ENCODE results near the gene CA5A. TPM values are rescaled to one million over a fixed set of nuclear protein-coding genes. Genes with fewer than 3 reads are reported as not detected.
A peak's percentile ranks its signal among the peaks of the same experiment; 100 is the strongest.
"Not testable (repeated sequence)": the region's sequence is repeated elsewhere in the genome, so short reads cannot be mapped to it uniquely, and the experiment has no call there.

Gene CA5A
- total and polyA plus RNA-seq, 9 donors = 0.02 to 0.05 TPM; not detected in 7

DNA sequence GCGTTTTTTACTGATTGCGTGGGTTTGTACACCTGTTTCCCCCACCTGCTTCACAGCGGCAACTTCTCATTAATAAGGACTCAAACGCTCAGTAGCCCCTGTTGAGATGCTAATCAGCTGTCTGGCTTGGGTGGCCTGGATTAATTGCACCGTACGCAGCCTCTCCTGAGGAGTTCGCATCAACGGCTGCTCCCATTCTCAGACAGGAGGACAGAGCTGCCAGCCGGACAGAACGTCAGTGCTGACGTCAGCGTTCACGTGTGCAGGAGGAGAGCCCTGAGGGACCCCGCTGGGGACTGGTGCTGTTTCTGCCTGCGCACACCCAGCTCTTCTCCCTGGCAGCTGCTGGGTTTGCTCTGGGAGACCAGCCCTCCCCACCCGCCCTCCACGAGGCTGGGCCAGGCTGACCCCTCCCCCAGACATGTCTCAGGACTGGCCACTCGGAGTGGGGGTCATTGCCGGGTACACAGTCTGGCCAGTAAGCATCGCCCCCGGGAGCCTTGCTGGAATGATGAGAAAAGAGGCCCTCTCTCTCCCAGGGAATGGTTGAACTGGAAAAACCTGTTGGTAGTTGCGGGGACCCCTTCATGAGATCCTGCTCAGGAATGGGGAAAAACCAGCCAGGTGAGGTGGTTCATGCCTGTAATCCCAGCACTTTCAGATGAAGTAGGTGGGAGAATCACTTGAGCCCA, 9.2 kb upstream of the CA5A start:
- intact Hi-C loops (cut with DNase I) = no loop called here
- H3K4me1 ChIP-seq (ENCODE audit: insufficient read depth) = peaks cover 3% of the 10 kb centered on the region
- TF ChIP-seq EP300 (IDR thresholded peaks at IDR 0.05) = no peak
- TF ChIP-seq, protein P1, sequence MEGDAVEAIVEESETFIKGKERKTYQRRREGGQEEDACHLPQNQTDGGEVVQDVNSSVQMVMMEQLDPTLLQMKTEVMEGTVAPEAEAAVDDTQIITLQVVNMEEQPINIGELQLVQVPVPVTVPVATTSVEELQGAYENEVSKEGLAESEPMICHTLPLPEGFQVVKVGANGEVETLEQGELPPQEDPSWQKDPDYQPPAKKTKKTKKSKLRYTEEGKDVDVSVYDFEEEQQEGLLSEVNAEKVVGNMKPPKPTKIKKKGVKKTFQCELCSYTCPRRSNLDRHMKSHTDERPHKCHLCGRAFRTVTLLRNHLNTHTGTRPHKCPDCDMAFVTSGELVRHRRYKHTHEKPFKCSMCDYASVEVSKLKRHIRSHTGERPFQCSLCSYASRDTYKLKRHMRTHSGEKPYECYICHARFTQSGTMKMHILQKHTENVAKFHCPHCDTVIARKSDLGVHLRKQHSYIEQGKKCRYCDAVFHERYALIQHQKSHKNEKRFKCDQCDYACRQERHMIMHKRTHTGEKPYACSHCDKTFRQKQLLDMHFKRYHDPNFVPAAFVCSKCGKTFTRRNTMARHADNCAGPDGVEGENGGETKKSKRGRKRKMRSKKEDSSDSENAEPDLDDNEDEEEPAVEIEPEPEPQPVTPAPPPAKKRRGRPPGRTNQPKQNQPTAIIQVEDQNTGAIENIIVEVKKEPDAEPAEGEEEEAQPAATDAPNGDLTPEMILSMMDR (IDR thresholded peaks at IDR 0.05) = no peak
- peak; percentile 52 for TF ChIP-seq POLR2A (IDR thresholded peaks at IDR 0.05)
- peak; percentile 83 to 89 (median 84) for DNase-seq
- H3K27me3 ChIP-seq = no peaks in the 10 kb centered on the region
- peak overlapping the region; percentile 20 for H3K4me3 ChIP-seq
- no peaks in the 10 kb centered on the region for H3K9me3 ChIP-seq
- WGBS, 3 donors = 6 to 19% (median 9%) methylated on average over 20 to 22 of the region's 22 CpGs
- peak overlapping the region in 1 of 2 donors; percentile 24 for H3K27ac ChIP-seq
- H3K36me3 ChIP-seq = no peaks in the 10 kb centered on the region

DNA sequence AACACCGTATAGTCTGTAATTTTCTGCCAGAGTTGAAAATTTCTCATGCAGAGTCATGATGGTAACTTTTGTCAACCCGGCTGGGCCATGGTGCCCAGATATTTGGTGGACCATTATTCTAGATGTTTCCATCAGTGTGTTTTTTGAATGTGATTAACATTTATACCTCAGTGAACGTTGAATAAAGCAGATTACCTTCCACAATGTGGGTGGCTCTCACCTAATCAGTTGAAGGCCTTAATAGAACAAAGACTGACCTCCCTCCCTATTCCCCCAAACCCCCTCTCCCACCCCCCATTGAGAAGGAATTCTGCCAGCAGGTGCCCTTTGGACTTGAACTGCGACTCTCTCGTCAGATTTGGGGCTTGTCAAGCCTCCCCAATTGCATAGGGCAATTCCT, 6.4 kb upstream of the CA5A start:
- H3K27ac ChIP-seq = no peak overlapping the region
- H3K9me3 ChIP-seq = no peaks in the 10 kb centered on the region
- no peaks in the 10 kb centered on the region for H3K36me3 ChIP-seq
- no peaks in the 10 kb centered on the region for H3K27me3 ChIP-seq
- TF ChIP-seq EP300 (IDR thresholded peaks at IDR 0.05) (no peak), POLR2A (IDR thresholded peaks at IDR 0.05) (no peak)
- TF ChIP-seq, protein P1 (IDR thresholded peaks at IDR 0.05) = no peak
- 78 to 84% (median 81%) methylated on average over 5 of the region's 5 CpGs for WGBS, 3 donors
- no peak for DNase-seq
- intact Hi-C loops (cut with DNase I) = no loop called here
- H3K4me3 ChIP-seq = no peak overlapping the region
- peaks cover 6% of the 10 kb centered on the region for H3K4me1 ChIP-seq (ENCODE audit: insufficient read depth)

DNA sequence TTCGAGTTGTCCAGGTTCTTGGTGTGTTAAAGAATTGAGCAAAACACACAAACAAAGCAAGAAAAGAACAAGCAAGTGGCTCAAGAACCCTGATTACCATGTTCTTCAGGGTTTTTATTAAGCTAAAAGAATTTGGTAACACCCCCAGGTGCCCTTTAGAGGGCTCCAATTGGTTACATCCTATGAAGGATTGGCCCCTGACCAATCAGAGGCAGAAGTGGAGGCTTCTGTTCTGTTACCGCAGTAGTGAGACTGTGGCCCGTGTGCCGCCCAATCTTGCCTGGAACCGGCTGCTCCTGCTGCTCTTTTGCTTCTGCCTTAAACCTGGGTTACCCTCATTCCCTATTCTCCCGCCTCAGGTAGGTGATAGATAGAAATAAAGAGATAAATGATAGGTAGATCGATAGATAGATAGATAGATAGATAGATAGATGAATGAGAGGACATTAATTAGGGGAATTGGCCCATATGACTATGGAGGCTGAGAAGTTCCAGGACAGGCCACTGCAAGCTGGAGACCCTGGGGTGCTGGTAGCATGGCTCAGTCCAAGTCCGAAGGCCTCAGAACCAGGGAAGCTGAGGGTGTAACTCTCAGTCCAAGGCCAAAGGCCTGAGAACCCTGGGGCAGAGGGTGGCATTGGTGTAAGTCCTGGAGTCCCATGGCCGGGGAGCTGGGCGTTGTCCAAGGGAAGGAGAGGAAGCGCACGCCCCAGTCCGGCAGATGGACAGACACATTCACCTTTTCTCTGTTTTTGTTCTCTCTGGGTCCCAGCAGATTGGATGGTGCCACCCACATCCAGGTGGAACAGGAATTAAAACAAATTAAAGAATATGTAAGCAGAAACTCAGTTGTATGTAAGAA, 3.5 kb upstream of the CA5A start:
- Histone ChIP-seq H3K27ac (no peak overlapping the region), H3K4me3 (no peak overlapping the region), H3K4me1 (ENCODE audit: insufficient read depth) (peaks cover 3% of the 10 kb centered on the region), H3K27me3 (no peaks in the 10 kb centered on the region), H3K36me3 (no peaks in the 10 kb centered on the region), H3K9me3 (no peaks in the 10 kb centered on the region)
- intact Hi-C loops (cut with DNase I) = no loop called here
- TF ChIP-seq EP300 (IDR thresholded peaks at IDR 0.05) (no peak), POLR2A (IDR thresholded peaks at IDR 0.05) (no peak)
- TF ChIP-seq, protein P1 (IDR thresholded peaks at IDR 0.05) = no peak
- WGBS, 3 donors = 84 to 87% (median 86%) methylated on average over 13 of the region's 13 CpGs
- DNase-seq = no peak

DNA sequence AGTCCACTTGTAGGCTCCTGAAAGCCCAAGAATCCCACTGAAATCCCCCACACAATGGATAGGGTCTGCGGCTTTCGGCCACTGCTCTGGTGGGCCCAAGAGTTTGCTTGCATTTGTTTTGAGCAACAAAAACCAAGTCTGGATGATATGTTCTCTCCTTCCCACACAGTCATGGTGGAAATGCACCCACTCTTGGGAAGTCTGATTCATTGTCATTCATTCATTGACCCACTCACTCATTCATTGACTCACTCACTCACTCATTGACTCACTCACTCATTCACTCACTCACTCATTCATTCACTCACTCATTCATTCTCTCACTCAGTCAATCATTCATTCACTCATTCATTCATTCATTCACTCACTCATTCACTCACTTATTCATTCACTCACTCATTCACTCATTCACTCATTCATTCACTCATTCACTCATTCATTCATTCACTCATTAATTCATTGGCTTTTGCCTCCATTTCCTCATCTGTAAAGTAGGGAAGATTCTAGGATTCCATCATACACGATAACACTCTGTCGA, 2.2 kb upstream of the CA5A start:
- WGBS, 3 donors = 91 to 93% (median 91%) methylated on average over 4 of the region's 4 CpGs
- Histone ChIP-seq H3K27ac (no peak overlapping the region), H3K4me3 (no peak overlapping the region), H3K27me3 (no peaks in the 10 kb centered on the region), H3K4me1 (ENCODE audit: insufficient read depth) (peaks cover 3% of the 10 kb centered on the region), H3K9me3 (no peaks in the 10 kb centered on the region), H3K36me3 (no peaks in the 10 kb centered on the region)
- DNase-seq = no peak
- intact Hi-C loops (cut with DNase I) = no loop called here
- TF ChIP-seq EP300 (IDR thresholded peaks at IDR 0.05) = no peak
- TF ChIP-seq POLR2A (IDR thresholded peaks at IDR 0.05) = no peak
- TF ChIP-seq, protein P1 (IDR thresholded peaks at IDR 0.05) = no peak

DNA sequence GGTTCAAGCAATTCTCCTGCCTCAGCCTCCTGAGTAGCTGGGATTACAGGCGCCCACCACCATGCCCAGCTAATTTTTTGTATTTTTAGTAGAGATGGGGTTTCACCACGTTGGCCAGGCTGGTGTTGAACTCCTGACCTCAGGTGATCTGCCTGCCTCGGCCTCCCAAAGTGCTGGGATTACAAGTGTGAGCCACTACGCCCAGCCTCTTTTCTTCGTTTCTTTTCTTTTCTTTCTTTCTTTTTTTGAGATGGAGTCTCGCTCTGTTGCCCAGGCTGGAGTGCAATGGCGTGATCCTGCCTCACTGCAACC, 858 bp upstream of the CA5A start:
- H3K27me3 ChIP-seq; H3K36me3 ChIP-seq; H3K9me3 ChIP-seq; intact Hi-C loops (cut with DNase I); H3K4me3 ChIP-seq; H3K27ac ChIP-seq; H3K4me1 ChIP-seq (ENCODE audit: insufficient read depth); DNase-seq: not testable (repeated sequence)
- 87 to 90% (median 90%) methylated on average over 7 of the region's 7 CpGs for WGBS, 3 donors

DNA sequence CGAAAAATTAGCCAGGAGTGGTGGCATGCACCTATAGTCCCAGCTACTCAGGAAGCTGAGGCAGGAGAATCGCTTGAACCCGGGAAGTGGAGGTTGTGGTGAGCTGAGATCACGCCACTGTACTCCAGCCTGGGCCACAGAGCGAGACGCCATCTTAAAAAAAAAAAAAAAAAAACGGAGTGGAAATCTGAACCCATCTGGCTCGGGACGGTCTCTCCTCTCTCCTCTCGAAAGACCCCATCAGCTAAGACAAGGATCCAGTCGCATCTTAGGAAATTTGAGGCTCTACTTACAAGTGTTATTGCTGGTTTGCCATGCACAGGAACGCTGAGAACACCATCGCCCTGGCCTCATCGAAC, 334 bp downstream of the CA5A start:
- H3K27me3 ChIP-seq; H3K4me3 ChIP-seq; intact Hi-C loops (cut with DNase I); H3K36me3 ChIP-seq; H3K9me3 ChIP-seq; DNase-seq; H3K4me1 ChIP-seq (ENCODE audit: insufficient read depth); H3K27ac ChIP-seq: not testable (repeated sequence)
- 88 to 90% (median 89%) methylated on average over 14 of the region's 14 CpGs for WGBS, 3 donors

DNA sequence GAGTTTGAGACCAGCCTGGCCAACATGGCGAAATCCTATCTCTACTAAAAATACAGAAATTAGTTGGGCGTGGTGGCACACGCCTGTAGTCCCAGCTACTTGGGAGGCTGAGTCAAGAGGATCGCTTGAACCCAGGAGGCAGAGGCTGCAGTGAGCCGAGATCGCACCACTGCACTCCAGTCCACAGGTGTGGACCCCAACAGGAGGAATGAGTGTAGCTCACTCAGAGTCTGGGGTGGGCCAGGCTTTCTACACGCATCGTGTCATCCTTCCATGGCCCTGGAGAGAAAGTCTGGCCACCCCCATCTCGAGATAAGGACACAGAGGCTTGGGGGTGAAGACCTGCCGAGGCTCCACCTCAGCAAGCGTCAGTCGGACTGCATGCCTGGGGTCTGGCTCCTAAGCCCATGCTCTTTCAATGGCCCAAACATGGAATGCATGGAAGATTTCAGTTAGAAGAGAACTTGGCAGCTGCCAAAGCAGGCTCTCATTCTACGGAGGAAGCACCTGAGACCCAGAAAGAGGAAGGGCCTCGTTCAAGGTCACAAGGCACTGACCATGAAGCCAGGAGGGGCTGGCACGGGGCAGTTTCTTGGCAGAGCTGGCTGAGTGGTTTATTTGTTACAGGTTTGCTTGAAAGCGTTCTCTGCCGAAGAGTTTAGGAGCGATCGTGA, 1.4 kb downstream of the CA5A start:
- H3K36me3 ChIP-seq; H3K27ac ChIP-seq; intact Hi-C loops (cut with DNase I); H3K9me3 ChIP-seq; H3K4me3 ChIP-seq; DNase-seq; H3K4me1 ChIP-seq (ENCODE audit: insufficient read depth); H3K27me3 ChIP-seq: not testable (repeated sequence)
- 82 to 86% (median 83%) methylated on average over 19 of the region's 19 CpGs for WGBS, 3 donors
